Liver (tissue), 9 donors: ENCODE data around the gene ZFP91. TPM values are rescaled to one million over a fixed set of nuclear protein-coding genes. Genes with fewer than 3 reads are reported as not detected.
A peak's percentile ranks its signal among the peaks of the same experiment; 100 is the strongest.

Source experiments
- DNase-seq: peaks from one replicate; pipeline ENCODE4 v3.0.0-alpha.2; 2017; ENCODE audit warnings: low spot score
- H3K27ac ChIP-seq, 2 donors: one replicate each; pipeline ENCODE4 v1.7.0; 2013; ENCODE audit warnings: inconsistent platforms in 2 of 2, low read length in 2 of 2, control low read depth in 1 of 2, low read depth in 1 of 2, mild to moderate bottlenecking in 1 of 2
- H3K27me3 ChIP-seq, 4 donors: one replicate each; pipeline versions ENCODE4 v1.6.1 to v1.7.0; 2013; ENCODE audit warnings: low read length in 3 of 4, inconsistent platforms in 1 of 4, mild to moderate bottlenecking in 1 of 4, moderate library complexity in 1 of 4; ENCODE audit not compliant: control insufficient read depth in 4 of 4, insufficient read depth in 4 of 4
- H3K36me3 ChIP-seq, 4 donors: one replicate each; pipeline versions ENCODE4 v1.6.1 to v1.7.0; 2013; ENCODE audit warnings: low read length in 3 of 4, mild to moderate bottlenecking in 3 of 4, low read depth in 1 of 4, moderate library complexity in 1 of 4; ENCODE audit not compliant: control insufficient read depth in 4 of 4, insufficient read depth in 3 of 4
- H3K4me1 ChIP-seq, 4 donors: one replicate each; pipeline versions ENCODE4 v1.6.1 to v1.7.0; 2013; ENCODE audit warnings: low read length in 3 of 4, mild to moderate bottlenecking in 3 of 4, moderate library complexity in 1 of 4; ENCODE audit not compliant: control insufficient read depth in 4 of 4, insufficient read depth in 4 of 4
- H3K4me3 ChIP-seq, 3 donors: one replicate each; pipeline versions ENCODE4 v1.6.1 to v1.7.0; 2013; ENCODE audit warnings: low read length in 3 of 3, control low read depth in 1 of 3, low read depth in 1 of 3, mild to moderate bottlenecking in 1 of 3
- H3K9ac ChIP-seq, 2 donors: one replicate each; pipeline ENCODE4 v1.7.0; 2013; ENCODE audit warnings: low read length in 2 of 2, mild to moderate bottlenecking in 2 of 2, moderate library complexity in 2 of 2, control low read depth in 1 of 2, low read depth in 1 of 2
- H3K9me3 ChIP-seq, 4 donors: one replicate each; pipeline versions ENCODE4 v1.6.1 to v1.7.0; 2013; ENCODE audit warnings: low read length in 3 of 4; ENCODE audit not compliant: control insufficient read depth in 4 of 4
- FOXA1 ChIP-seq: IDR thresholded peaks from 2 replicates; pipeline ENCODE4 v1.6.1; 2016; ENCODE audit warnings: antibody characterized with exemption
- FOXA2 ChIP-seq: IDR thresholded peaks from 2 replicates; pipeline ENCODE4 v1.6.1; 2016; ENCODE audit warnings: antibody characterized with exemption
- GABPA ChIP-seq, 2 donors: IDR thresholded peaks in 1 of 2; conservative IDR thresholded peaks in 1 of 2; 2 replicates each; pipeline ENCODE4 v1.6.1; 2016; ENCODE audit warnings: antibody characterized with exemption in 2 of 2, mild to moderate bottlenecking in 1 of 2, moderate library complexity in 1 of 2
- HNF4A ChIP-seq, 2 donors: conservative IDR thresholded peaks; 2 replicates each; pipeline ENCODE4 v1.6.1; 2016; ENCODE audit warnings: antibody characterized with exemption in 2 of 2, mild to moderate bottlenecking in 2 of 2
- HNF4G ChIP-seq: IDR thresholded peaks from 2 replicates; pipeline ENCODE4 v1.6.1; 2016; ENCODE audit warnings: antibody characterized with exemption
- NR2F2 ChIP-seq: IDR thresholded peaks from 2 replicates; pipeline ENCODE4 v1.6.1; 2016; ENCODE audit warnings: antibody characterized with exemption
- RAD21 ChIP-seq, 2 donors: IDR thresholded peaks; 2 replicates each; pipeline ENCODE4 v1.6.1; 2016; ENCODE audit warnings: antibody characterized with exemption in 2 of 2, mild to moderate bottlenecking in 2 of 2
- RXRA ChIP-seq, 2 donors: IDR thresholded peaks; 2 replicates each; pipeline ENCODE4 v1.6.1; 2017 to 2018; ENCODE audit warnings: antibody characterized with exemption in 2 of 2, mild to moderate bottlenecking in 1 of 2
- SP1 ChIP-seq: IDR thresholded peaks from 2 replicates; pipeline ENCODE4 v1.6.1; 2018; ENCODE audit warnings: antibody characterized with exemption, mild to moderate bottlenecking
- TAF1 ChIP-seq: conservative IDR thresholded peaks from 2 replicates; pipeline ENCODE4 v1.6.1; 2016; ENCODE audit warnings: antibody characterized with exemption, mild to moderate bottlenecking
- YY1 ChIP-seq: IDR thresholded peaks from 2 replicates; pipeline ENCODE4 v1.6.1; 2016; ENCODE audit warnings: antibody characterized with exemption, mild to moderate bottlenecking
- WGBS: extraction: QIAGEN DNeasy Blood & Tissue Kit; methylation state at CpG from one replicate; pipeline ENCODE4 v1.1.7; 2013; 5-methylcytosine and 5-hydroxymethylcytosine counted together
- polyA plus RNA-seq, 2 donors: library from polyadenylated mRNA; stranded (reverse) in 1 of 2; unstranded in 1 of 2; fragments of 200-250 nt in 1 of 2; fragments of >200 nt in 1 of 2; fragmentation: Nextera tagmentation in 1 of 2; extraction: Ambion mirVana in 1 of 2; gene quantifications; one replicate each; pipeline versions ENCODE4 v1.2.1 to v1.2.3, GENCODE V29; 2013 to 2015
- total RNA-seq, 2 donors: library from RNA; depleted of rRNA; stranded (reverse); fragments of >200 nt; gene quantifications; one replicate each; pipeline ENCODE4 v1.2.3, GENCODE V29; 2014
- TF ChIP-seq, protein P1 (sequence below): IDR thresholded peaks from 2 replicates; pipeline ENCODE4 v1.6.1; 2016; ENCODE audit warnings: antibody characterized with exemption
- TF ChIP-seq, protein P2 (sequence below): fragments of 150-350 bp; IDR thresholded peaks from 2 replicates; pipeline ENCODE4 v1.5.1; 2017; ENCODE audit warnings: improper control_type of control experiment, low read depth, low read length; ENCODE audit not compliant: missing input control
- TF ChIP-seq, protein P3 (sequence below): IDR thresholded peaks from 2 replicates; pipeline ENCODE4 v1.6.1; 2016; ENCODE audit warnings: antibody characterized with exemption
- TF ChIP-seq, protein P4 (sequence below): IDR thresholded peaks from 2 replicates; pipeline ENCODE4 v1.6.1; 2016; ENCODE audit warnings: antibody characterized with exemption, mild to moderate bottlenecking
- donor health status: healthy.
- donor health status: healthy.
- donor health status: healthy.
- donor health status: healthy.
- donor health status: healthy.

ZFP91 gene
- total and polyA plus RNA-seq, 4 donors: 8.9 to 27.8 (median 20.0) TPM

DNA sequence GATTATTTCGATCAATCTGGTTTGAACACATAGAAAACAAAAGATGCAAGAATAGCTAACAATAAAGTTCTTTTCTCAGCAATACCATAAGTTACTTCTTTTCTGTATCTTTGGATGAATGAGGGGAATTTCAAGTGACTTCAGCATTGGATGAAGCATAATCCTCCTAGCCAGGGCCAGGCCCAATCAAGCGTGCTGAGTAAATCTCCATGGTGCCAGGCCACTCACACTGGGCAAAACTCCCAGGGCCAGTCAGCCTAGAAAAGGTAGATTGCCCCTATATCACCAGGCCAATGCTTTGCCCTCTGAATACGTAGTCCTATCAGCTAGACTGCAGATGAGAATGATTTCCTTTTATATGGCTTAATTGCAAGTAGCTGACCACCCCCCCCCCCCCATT, 49.6 kb downstream of the ZFP91 start:
- Histone ChIP-seq H3K9ac (no peak overlapping the region), H3K4me1 (peaks cover 0 to 2% (median 0%) of the 10 kb centered on the region in 4 donors), H3K27me3 (no peaks in the 10 kb centered on the region), H3K9me3 (no peaks in the 10 kb centered on the region), H3K4me3 (no peak overlapping the region), H3K36me3 (peaks cover 0 to 13% (median 8%) of the 10 kb centered on the region in 4 donors), H3K27ac (no peak overlapping the region)
- whole genome bisulfite sequencing: 93% methylated on average over 3 of the region's 3 CpGs
- DNase-seq: no peak
- TF ChIP-seq, protein P1, sequence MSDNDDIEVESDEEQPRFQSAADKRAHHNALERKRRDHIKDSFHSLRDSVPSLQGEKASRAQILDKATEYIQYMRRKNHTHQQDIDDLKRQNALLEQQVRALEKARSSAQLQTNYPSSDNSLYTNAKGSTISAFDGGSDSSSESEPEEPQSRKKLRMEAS: no peak
- TF ChIP-seq SP1: no peak
- no peak for TF ChIP-seq FOXA1
- TF ChIP-seq, protein P2, sequence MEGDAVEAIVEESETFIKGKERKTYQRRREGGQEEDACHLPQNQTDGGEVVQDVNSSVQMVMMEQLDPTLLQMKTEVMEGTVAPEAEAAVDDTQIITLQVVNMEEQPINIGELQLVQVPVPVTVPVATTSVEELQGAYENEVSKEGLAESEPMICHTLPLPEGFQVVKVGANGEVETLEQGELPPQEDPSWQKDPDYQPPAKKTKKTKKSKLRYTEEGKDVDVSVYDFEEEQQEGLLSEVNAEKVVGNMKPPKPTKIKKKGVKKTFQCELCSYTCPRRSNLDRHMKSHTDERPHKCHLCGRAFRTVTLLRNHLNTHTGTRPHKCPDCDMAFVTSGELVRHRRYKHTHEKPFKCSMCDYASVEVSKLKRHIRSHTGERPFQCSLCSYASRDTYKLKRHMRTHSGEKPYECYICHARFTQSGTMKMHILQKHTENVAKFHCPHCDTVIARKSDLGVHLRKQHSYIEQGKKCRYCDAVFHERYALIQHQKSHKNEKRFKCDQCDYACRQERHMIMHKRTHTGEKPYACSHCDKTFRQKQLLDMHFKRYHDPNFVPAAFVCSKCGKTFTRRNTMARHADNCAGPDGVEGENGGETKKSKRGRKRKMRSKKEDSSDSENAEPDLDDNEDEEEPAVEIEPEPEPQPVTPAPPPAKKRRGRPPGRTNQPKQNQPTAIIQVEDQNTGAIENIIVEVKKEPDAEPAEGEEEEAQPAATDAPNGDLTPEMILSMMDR: no peak
- TF ChIP-seq, protein P3, sequence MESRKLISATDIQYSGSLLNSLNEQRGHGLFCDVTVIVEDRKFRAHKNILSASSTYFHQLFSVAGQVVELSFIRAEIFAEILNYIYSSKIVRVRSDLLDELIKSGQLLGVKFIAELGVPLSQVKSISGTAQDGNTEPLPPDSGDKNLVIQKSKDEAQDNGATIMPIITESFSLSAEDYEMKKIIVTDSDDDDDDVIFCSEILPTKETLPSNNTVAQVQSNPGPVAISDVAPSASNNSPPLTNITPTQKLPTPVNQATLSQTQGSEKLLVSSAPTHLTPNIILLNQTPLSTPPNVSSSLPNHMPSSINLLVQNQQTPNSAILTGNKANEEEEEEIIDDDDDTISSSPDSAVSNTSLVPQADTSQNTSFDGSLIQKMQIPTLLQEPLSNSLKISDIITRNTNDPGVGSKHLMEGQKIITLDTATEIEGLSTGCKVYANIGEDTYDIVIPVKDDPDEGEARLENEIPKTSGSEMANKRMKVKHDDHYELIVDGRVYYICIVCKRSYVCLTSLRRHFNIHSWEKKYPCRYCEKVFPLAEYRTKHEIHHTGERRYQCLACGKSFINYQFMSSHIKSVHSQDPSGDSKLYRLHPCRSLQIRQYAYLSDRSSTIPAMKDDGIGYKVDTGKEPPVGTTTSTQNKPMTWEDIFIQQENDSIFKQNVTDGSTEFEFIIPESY: no peak
- no peak for TF ChIP-seq RAD21 (IDR thresholded peaks at IDR 0.05)
- no peak for TF ChIP-seq YY1
- no peak for TF ChIP-seq GABPA (IDR thresholded peaks at IDR 0.05 in 1 of 2, conservative IDR thresholded peaks at IDR 0.05 in 1 of 2)
- no peak for TF ChIP-seq RXRA (IDR thresholded peaks at IDR 0.05)
- no peak for TF ChIP-seq HNF4A (conservative IDR thresholded peaks at IDR 0.05)
- TF ChIP-seq, protein P4, sequence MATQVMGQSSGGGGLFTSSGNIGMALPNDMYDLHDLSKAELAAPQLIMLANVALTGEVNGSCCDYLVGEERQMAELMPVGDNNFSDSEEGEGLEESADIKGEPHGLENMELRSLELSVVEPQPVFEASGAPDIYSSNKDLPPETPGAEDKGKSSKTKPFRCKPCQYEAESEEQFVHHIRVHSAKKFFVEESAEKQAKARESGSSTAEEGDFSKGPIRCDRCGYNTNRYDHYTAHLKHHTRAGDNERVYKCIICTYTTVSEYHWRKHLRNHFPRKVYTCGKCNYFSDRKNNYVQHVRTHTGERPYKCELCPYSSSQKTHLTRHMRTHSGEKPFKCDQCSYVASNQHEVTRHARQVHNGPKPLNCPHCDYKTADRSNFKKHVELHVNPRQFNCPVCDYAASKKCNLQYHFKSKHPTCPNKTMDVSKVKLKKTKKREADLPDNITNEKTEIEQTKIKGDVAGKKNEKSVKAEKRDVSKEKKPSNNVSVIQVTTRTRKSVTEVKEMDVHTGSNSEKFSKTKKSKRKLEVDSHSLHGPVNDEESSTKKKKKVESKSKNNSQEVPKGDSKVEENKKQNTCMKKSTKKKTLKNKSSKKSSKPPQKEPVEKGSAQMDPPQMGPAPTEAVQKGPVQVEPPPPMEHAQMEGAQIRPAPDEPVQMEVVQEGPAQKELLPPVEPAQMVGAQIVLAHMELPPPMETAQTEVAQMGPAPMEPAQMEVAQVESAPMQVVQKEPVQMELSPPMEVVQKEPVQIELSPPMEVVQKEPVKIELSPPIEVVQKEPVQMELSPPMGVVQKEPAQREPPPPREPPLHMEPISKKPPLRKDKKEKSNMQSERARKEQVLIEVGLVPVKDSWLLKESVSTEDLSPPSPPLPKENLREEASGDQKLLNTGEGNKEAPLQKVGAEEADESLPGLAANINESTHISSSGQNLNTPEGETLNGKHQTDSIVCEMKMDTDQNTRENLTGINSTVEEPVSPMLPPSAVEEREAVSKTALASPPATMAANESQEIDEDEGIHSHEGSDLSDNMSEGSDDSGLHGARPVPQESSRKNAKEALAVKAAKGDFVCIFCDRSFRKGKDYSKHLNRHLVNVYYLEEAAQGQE: no peak
- no peak for TF ChIP-seq HNF4G
- TF ChIP-seq TAF1: no peak
- no peak for TF ChIP-seq FOXA2

DNA sequence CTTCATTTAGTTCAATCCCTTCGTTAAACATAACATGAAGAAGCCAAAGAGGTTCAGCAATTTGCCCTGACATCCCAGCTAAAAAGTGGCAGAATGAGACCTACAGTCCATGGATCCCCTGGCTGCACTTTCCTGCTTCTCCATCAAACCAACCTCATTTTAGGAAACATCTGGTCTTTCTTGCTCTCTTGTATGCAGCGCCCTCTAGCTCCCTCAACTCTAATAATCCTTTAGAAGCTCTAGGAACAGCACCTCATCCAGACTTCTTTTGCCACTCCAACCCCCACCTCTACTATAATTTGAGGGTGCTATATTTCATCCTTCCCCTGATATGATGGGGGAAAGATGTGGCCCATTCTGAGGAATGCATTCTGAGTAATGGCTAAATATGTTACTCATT, 51.0 kb downstream of the ZFP91 start:
- peaks cover 0 to 2% (median 0%) of the 10 kb centered on the region in 4 donors for H3K4me1 ChIP-seq
- H3K27ac ChIP-seq: no peak overlapping the region
- no peak for DNase-seq
- H3K9me3 ChIP-seq: no peaks in the 10 kb centered on the region
- TF ChIP-seq RAD21 (IDR thresholded peaks at IDR 0.05) (peak; percentile 73 to 83), NR2F2 (no peak)
- TF ChIP-seq, protein P2: peak; percentile 39
- H3K27me3 ChIP-seq: no peaks in the 10 kb centered on the region
- no peak overlapping the region for H3K9ac ChIP-seq
- peaks cover 0 to 6% (median 2%) of the 10 kb centered on the region in 4 donors for H3K36me3 ChIP-seq
- H3K4me3 ChIP-seq: no peak overlapping the region
- 36% methylated on average over 2 of the region's 2 CpGs for WGBS
